Vagina (tissue), 2 donors: Measurements from ENCODE around the gene IP6K1. TPM values are rescaled to one million over a fixed set of nuclear protein-coding genes. Genes with fewer than 3 reads are reported as not detected.

ENCODE experiments used
- DNase-seq, 2 donors: peaks; one replicate each; pipeline ENCODE4 v3.0.0-alpha.2; 2017; ENCODE audit errors: extremely low spot score in 2 of 2
- H3K27ac ChIP-seq: fragments of 200-600 bp; sonication (generic); one replicate; pipeline ENCODE4 v1.5.1; 2019
- H3K27me3 ChIP-seq: fragments of 200-600 bp; sonication (generic); one replicate; pipeline ENCODE4 v1.5.1; 2019
- H3K36me3 ChIP-seq, 2 donors: fragments of 200-600 bp; sonication (generic); one replicate each; pipeline ENCODE4 v1.5.1; 2017 to 2019
- H3K4me1 ChIP-seq: fragments of 200-600 bp; sonication (generic); one replicate; pipeline ENCODE4 v1.5.1; 2019
- H3K4me3 ChIP-seq, 2 donors: fragments of 200-600 bp; sonication (generic); 1 replicate in 1 of 2; 2 replicates in 1 of 2; pipeline ENCODE4 v1.5.1; 2016 to 2019
- H3K9me3 ChIP-seq: fragments of 200-600 bp; sonication (generic); one replicate; pipeline ENCODE4 v1.5.1; 2019
- POLR2A ChIP-seq, 2 donors: fragments of 450-650 bp; IDR thresholded peaks; one replicate each; pipeline ENCODE4 v1.6.1; 2017; ENCODE audit warnings: antibody characterized with exemption in 2 of 2, mild to moderate bottlenecking in 2 of 2, moderate library complexity in 2 of 2
- POLR2AphosphoS5 ChIP-seq, 2 donors: sonication (generic); formaldehyde crosslinking; IDR thresholded peaks; one replicate each; pipeline ENCODE4 v1.9.0; 2017; ENCODE audit warnings: antibody characterized with exemption in 2 of 2, mild to moderate bottlenecking in 2 of 2, low read depth in 1 of 2; ENCODE audit not compliant: insufficient read depth in 1 of 2
- intact Hi-C: fragments of 100-400 bp; cut with DNase I; formaldehyde crosslinking; loops from one replicate; pipeline ENCODE4 v1.15.1; 2023
- total RNA-seq: library from RNA; depleted of rRNA; stranded (reverse); fragments of >200 nt; gene quantifications from one replicate; pipeline ENCODE4 v1.2.3, GENCODE V29; 2016
- TF ChIP-seq, protein P1 (sequence below), 3 experiments: fragments of 450-650 bp in 2 of 3; fragments of 200-600 bp in 1 of 3; sonication (generic) in 1 of 3; IDR thresholded peaks; one replicate each; pipeline ENCODE4 v1.5.1; 2017 to 2019; ENCODE audit warnings: antibody characterized with exemption in 3 of 3, mild to moderate bottlenecking in 2 of 3, moderate library complexity in 2 of 3

Gene IP6K1
- total RNA-seq, 1 donor from 2014 or later: 46.2 TPM

DNA sequence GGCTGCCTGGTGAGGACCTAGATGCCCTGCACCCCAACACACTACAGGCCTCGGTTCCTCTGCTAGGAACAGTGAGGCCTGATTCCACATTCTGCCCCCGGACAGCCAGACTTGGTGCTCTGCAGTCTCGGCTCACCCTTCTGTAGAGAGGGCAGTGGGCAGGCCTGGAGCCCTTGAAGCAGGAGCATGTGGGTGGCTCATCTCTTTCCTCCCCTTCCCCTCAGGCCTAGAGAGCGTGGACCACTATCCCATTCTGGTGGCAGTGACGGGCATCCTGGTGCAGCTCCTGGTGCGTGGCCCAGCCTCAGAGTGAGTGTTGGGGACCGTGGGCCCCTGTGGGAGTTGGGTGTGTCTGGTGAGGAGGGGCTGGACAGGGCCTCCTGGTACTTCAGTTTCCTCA lies 70.2 kb downstream of the IP6K1 start:
- H3K36me3 ChIP-seq: peaks cover 0 to 13% of the 10 kb centered on the region in 2 donors
- H3K27me3 ChIP-seq: no peaks in the 10 kb centered on the region
- TF ChIP-seq, protein P1, sequence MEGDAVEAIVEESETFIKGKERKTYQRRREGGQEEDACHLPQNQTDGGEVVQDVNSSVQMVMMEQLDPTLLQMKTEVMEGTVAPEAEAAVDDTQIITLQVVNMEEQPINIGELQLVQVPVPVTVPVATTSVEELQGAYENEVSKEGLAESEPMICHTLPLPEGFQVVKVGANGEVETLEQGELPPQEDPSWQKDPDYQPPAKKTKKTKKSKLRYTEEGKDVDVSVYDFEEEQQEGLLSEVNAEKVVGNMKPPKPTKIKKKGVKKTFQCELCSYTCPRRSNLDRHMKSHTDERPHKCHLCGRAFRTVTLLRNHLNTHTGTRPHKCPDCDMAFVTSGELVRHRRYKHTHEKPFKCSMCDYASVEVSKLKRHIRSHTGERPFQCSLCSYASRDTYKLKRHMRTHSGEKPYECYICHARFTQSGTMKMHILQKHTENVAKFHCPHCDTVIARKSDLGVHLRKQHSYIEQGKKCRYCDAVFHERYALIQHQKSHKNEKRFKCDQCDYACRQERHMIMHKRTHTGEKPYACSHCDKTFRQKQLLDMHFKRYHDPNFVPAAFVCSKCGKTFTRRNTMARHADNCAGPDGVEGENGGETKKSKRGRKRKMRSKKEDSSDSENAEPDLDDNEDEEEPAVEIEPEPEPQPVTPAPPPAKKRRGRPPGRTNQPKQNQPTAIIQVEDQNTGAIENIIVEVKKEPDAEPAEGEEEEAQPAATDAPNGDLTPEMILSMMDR (IDR thresholded peaks at IDR 0.05): no peak
- TF ChIP-seq POLR2AphosphoS5 (IDR thresholded peaks at IDR 0.05; ENCODE audit: insufficient read depth in 1 of 2, low read depth in 1 of 2) (no peak), POLR2A (IDR thresholded peaks at IDR 0.05) (no peak)
- H3K27ac ChIP-seq: no peak overlapping the region
- no peak for DNase-seq
- no peaks in the 10 kb centered on the region for H3K9me3 ChIP-seq
- intact Hi-C loops: no loop called here
- peaks cover 20% of the 10 kb centered on the region for H3K4me1 ChIP-seq
- no peak overlapping the region for H3K4me3 ChIP-seq

DNA sequence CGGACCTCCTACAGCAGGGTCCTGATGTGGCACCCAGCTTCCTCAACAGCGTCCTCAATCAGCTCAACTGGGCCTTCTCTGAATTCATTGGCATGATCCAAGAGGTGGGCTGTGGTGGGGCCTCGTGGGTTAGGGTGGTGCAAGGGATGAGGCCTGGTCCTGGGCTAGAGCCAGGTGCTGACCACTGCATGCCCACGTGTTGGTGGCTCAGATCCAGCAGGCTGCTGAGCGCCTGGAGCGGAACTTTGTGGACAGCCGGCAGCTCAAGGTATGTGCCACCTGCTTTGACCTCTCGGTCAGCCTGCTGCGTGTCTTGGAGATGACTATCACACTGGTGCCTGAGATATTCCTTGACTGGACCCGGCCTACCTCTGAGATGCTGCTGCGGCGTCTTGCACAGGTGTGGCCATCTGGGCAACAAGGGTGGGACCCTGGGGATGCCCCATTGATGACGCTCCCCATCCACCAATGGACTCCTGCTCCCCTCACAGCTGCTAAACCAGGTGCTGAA lies 70.7 kb downstream of the IP6K1 start:
- intact Hi-C loops: no loop called here
- TF ChIP-seq, protein P1 (IDR thresholded peaks at IDR 0.05): no peak
- TF ChIP-seq POLR2AphosphoS5 (IDR thresholded peaks at IDR 0.05; ENCODE audit: insufficient read depth in 1 of 2, low read depth in 1 of 2): no peak
- no peak for TF ChIP-seq POLR2A (IDR thresholded peaks at IDR 0.05)
- H3K36me3 ChIP-seq: peaks cover 0 to 8% of the 10 kb centered on the region in 2 donors
- H3K27ac ChIP-seq: no peak overlapping the region
- no peaks in the 10 kb centered on the region for H3K27me3 ChIP-seq
- no peak for DNase-seq
- H3K4me3 ChIP-seq: no peak overlapping the region
- H3K4me1 ChIP-seq: peaks cover 20% of the 10 kb centered on the region
- no peaks in the 10 kb centered on the region for H3K9me3 ChIP-seq

DNA sequence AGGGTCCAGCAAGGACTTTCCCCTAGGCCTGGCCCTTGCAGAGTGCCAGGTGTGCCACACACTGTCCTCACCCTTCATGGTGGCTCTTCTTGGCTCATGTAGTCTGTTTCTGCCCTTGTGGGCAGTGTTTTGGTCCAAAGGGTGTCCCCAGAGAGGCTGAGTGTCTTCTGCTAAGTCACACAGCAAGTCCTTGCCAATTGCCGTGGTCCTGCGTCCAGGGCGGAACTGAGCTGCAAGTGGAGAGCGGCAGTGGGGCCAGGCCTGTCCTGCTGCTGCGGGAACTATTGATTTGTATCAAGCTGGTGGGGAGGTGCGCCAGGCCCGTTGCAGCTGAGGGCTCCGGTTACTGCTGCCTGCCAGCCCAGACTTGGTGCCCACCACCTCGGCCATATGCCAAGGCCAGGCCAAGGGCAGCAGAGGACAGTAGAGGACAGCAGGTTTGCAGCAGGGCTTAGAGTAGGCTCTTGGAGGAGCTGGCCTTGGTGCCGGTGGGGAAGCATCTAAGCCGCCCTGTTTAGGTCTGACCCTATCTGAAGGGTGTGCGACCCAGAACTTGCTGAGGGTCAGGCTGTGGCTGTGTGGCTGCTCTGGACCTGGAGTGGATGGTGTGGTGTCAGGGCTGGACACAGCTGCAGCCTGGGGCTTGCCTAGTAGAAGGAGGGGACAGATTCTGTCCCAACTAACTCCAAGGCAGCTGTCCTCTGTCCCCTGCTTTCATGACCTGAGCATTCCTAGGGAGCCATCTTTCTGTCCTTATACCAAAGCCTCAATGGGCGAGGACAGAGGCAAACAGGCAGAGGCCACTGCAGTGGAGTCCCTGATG lies 71.4 kb downstream of the IP6K1 start:
- no peak for DNase-seq
- intact Hi-C loops: no loop called here
- H3K4me1 ChIP-seq: peaks cover 15% of the 10 kb centered on the region
- no peaks in the 10 kb centered on the region for H3K27me3 ChIP-seq
- H3K9me3 ChIP-seq: no peaks in the 10 kb centered on the region
- no peak overlapping the region for H3K27ac ChIP-seq
- peaks cover 0 to 7% of the 10 kb centered on the region in 2 donors for H3K36me3 ChIP-seq
- no peak overlapping the region for H3K4me3 ChIP-seq
- TF ChIP-seq POLR2A (IDR thresholded peaks at IDR 0.05) (no peak), POLR2AphosphoS5 (IDR thresholded peaks at IDR 0.05; ENCODE audit: insufficient read depth in 1 of 2, low read depth in 1 of 2) (no peak)
- TF ChIP-seq, protein P1 (IDR thresholded peaks at IDR 0.05): no peak

DNA sequence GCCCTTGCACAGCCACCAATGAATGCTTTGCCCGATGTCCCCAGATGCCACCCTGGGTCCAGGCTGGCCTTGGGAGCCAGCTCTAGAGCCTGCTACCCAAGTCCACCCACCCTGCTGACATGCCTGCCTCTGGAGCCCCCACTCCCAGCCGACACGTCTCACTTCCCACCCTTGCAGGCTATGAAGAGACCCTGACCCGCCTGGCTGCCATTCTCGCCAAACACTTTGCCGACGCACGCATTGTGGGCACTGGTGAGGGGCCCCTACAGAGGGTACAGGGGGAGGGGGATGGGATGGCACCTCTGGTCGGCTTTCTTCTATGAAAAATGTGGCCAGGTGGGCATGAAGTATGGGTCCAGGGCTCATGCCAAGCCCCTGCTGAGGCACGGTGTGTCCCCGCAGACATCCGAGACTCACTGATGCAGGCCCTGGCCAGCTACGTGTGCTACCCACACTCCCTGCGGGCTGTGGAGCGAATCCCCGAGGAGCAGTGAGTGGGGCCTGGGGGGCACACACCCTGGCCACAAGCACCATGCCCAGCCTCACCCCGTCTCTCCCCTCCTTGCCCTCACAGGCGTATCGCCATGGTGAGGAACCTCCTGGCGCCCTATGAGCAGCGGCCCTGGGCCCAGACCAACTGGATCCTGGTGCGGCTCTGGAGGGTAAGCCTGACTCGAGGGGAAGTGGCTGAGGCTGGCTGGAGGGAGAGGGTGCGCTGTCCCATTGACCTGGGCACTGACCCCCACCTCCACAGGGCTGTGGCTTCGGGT lies 72.8 kb downstream of the IP6K1 start:
- peaks cover 6% of the 10 kb centered on the region for H3K4me1 ChIP-seq
- H3K36me3 ChIP-seq: peaks cover 0 to 7% of the 10 kb centered on the region in 2 donors
- DNase-seq: no peak
- H3K27ac ChIP-seq: no peak overlapping the region
- H3K4me3 ChIP-seq: no peak overlapping the region
- H3K27me3 ChIP-seq: no peaks in the 10 kb centered on the region
- peak in 1 of 2 donors; percentile 14 for TF ChIP-seq POLR2AphosphoS5 (IDR thresholded peaks at IDR 0.05; ENCODE audit: insufficient read depth in 1 of 2, low read depth in 1 of 2)
- TF ChIP-seq, protein P1 (IDR thresholded peaks at IDR 0.05): no peak
- TF ChIP-seq POLR2A (IDR thresholded peaks at IDR 0.05): no peak
- H3K9me3 ChIP-seq: no peaks in the 10 kb centered on the region
- intact Hi-C loops: no loop called here
